NCI-H2196 treated with DMSO at 0.1 percent for 48 hours (cell line): Measurements from ENCODE around the gene GPR84.
"Not testable (repeated sequence)": the region's sequence is repeated elsewhere in the genome, so short reads cannot be mapped to it uniquely, and the experiment has no call there.

Experiments
- DNase-seq: peaks from one replicate; lab custom pipeline; 2025; ENCODE audit not compliant: unreplicated experiment; lab: John Stamatoyannopoulos, UW

The GPR84 gene

GRCh38 chr12:54356228-54356627 is 8.1 kb downstream of the GPR84 start:
- no peak for DNase-seq

- no peak for DNase-seq
Observed at GRCh38 chr12:54355104-54355815, 9.0 kb downstream of the GPR84 start.

- DNase-seq = not testable (repeated sequence)
Observed at GRCh38 chr12:54354271-54354670, 10.0 kb downstream of the GPR84 start.

- peak; percentile 38 for DNase-seq
Observed at GRCh38 chr12:54352891-54353874, 11.1 kb downstream of the GPR84 start.

- peak; percentile 85 for DNase-seq
Observed at GRCh38 chr12:54352022-54352531, 12.2 kb downstream of the GPR84 start.

- DNase-seq = no peak
Observed at GRCh38 chr12:54351341-54351740, 12.9 kb downstream of the GPR84 start.

- DNase-seq = no peak
Observed at GRCh38 chr12:54350743-54351142, 13.5 kb downstream of the GPR84 start.

GRCh38 chr12:54349679-54350078 is 14.6 kb downstream of the GPR84 start:
- no peak for DNase-seq

GRCh38 chr12:54349036-54349435 is 15.2 kb downstream of the GPR84 start:
- DNase-seq = no peak

- no peak for DNase-seq
Observed at GRCh38 chr12:54341378-54342300, 22.6 kb downstream of the GPR84 start.

- DNase-seq = no peak
Observed at GRCh38 chr12:54340846-54341245, 23.4 kb downstream of the GPR84 start.

GRCh38 chr12:54338698-54339296 is 25.5 kb downstream of the GPR84 start:
- DNase-seq = no peak

GRCh38 chr12:54337854-54338650 is 26.2 kb downstream of the GPR84 start:
- no peak for DNase-seq

- peak; percentile 14 for DNase-seq
Observed at GRCh38 chr12:54337280-54337842, 26.9 kb downstream of the GPR84 start.

GRCh38 chr12:54333420-54334034 is 30.8 kb downstream of the GPR84 start:
- no peak for DNase-seq

- no peak for DNase-seq
Observed at GRCh38 chr12:54331461-54331860, 32.8 kb downstream of the GPR84 start.

GRCh38 chr12:54330442-54330841 is 33.8 kb downstream of the GPR84 start:
- DNase-seq = no peak

- DNase-seq = no peak
Observed at GRCh38 chr12:54329759-54330158, 34.5 kb downstream of the GPR84 start.
